ENCODE data around the gene HYDIN.
"Not testable (repeated sequence)": the region's sequence is repeated elsewhere in the genome, so short reads cannot be mapped to it uniquely, and the experiment has no call there.

- not testable (repeated sequence) for TF ChIP-seq POLR2A (IDR thresholded peaks at IDR 0.05)
- peak in 1 of 7 experiments; percentile 31 for TF ChIP-seq CTCF (IDR thresholded peaks at IDR 0.05)
Measured at GRCh38 chr16:70999735-71000134, 230.8 kb downstream of the HYDIN start.
